Measurements from ENCODE around the gene WT1. TPM values are rescaled to one million over a fixed set of nuclear protein-coding genes. Genes with fewer than 3 reads are reported as not detected.

The WT1 gene
- total and polyA plus RNA-seq, 2 of the 13 experiments (the other 11 are each of a cell fraction or from before 2014, with no cell fraction given): 0.15 to 0.31 TPM

DNA sequence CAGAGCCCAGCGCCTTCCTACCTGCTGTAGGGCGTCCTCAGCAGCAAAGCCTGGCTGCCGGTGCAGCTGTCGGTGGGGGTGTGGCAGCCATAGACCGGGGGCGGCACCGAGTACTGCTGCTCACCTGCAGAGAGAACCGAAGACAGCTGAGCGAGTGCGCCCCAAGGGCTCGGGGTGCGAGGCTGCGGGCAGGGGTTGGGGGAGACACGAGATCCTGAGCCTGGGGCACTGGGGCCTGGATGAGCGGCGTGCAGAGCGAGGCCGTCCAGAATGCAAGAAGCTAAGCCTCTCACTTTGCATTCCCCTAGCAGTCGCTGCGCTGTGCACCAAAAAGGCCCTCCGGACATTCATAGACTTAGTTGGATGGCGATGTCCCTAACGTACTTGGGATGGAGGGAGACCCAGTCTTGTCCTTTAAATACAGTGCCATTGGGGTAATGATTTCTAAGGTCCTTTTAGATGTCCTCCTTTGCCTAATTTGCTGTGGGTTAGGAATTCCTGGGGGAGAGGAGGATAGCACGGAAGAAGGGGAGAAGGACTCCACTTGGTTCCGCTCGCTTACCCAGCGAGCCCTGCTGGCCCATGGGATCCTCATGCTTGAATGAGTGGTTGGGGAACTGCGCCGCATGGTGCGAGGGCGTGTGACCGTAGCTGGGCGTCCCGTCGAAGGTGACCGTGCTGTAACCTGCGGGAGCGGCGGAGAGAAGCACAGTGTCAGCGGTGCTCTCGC lies 7.2 kb downstream of the WT1 start (continued):
- TF ChIP-seq, protein P1, sequence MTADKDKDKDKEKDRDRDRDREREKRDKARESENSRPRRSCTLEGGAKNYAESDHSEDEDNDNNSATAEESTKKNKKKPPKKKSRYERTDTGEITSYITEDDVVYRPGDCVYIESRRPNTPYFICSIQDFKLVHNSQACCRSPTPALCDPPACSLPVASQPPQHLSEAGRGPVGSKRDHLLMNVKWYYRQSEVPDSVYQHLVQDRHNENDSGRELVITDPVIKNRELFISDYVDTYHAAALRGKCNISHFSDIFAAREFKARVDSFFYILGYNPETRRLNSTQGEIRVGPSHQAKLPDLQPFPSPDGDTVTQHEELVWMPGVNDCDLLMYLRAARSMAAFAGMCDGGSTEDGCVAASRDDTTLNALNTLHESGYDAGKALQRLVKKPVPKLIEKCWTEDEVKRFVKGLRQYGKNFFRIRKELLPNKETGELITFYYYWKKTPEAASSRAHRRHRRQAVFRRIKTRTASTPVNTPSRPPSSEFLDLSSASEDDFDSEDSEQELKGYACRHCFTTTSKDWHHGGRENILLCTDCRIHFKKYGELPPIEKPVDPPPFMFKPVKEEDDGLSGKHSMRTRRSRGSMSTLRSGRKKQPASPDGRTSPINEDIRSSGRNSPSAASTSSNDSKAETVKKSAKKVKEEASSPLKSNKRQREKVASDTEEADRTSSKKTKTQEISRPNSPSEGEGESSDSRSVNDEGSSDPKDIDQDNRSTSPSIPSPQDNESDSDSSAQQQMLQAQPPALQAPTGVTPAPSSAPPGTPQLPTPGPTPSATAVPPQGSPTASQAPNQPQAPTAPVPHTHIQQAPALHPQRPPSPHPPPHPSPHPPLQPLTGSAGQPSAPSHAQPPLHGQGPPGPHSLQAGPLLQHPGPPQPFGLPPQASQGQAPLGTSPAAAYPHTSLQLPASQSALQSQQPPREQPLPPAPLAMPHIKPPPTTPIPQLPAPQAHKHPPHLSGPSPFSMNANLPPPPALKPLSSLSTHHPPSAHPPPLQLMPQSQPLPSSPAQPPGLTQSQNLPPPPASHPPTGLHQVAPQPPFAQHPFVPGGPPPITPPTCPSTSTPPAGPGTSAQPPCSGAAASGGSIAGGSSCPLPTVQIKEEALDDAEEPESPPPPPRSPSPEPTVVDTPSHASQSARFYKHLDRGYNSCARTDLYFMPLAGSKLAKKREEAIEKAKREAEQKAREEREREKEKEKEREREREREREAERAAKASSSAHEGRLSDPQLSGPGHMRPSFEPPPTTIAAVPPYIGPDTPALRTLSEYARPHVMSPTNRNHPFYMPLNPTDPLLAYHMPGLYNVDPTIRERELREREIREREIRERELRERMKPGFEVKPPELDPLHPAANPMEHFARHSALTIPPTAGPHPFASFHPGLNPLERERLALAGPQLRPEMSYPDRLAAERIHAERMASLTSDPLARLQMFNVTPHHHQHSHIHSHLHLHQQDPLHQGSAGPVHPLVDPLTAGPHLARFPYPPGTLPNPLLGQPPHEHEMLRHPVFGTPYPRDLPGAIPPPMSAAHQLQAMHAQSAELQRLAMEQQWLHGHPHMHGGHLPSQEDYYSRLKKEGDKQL (CRISPR knock-in tag; IDR thresholded peaks at IDR 0.05; ENCODE audit: low read depth): no peak
- TF ChIP-seq, protein P2, sequence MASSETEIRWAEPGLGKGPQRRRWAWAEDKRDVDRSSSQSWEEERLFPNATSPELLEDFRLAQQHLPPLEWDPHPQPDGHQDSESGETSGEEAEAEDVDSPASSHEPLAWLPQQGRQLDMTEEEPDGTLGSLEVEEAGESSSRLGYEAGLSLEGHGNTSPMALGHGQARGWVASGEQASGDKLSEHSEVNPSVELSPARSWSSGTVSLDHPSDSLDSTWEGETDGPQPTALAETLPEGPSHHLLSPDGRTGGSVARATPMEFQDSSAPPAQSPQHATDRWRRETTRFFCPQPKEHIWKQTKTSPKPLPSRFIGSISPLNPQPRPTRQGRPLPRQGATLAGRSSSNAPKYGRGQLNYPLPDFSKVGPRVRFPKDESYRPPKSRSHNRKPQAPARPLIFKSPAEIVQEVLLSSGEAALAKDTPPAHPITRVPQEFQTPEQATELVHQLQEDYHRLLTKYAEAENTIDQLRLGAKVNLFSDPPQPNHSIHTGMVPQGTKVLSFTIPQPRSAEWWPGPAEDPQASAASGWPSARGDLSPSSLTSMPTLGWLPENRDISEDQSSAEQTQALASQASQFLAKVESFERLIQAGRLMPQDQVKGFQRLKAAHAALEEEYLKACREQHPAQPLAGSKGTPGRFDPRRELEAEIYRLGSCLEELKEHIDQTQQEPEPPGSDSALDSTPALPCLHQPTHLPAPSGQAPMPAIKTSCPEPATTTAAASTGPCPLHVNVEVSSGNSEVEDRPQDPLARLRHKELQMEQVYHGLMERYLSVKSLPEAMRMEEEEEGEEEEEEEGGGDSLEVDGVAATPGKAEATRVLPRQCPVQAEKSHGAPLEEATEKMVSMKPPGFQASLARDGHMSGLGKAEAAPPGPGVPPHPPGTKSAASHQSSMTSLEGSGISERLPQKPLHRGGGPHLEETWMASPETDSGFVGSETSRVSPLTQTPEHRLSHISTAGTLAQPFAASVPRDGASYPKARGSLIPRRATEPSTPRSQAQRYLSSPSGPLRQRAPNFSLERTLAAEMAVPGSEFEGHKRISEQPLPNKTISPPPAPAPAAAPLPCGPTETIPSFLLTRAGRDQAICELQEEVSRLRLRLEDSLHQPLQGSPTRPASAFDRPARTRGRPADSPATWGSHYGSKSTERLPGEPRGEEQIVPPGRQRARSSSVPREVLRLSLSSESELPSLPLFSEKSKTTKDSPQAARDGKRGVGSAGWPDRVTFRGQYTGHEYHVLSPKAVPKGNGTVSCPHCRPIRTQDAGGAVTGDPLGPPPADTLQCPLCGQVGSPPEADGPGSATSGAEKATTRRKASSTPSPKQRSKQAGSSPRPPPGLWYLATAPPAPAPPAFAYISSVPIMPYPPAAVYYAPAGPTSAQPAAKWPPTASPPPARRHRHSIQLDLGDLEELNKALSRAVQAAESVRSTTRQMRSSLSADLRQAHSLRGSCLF (CRISPR knock-in tag; IDR thresholded peaks at IDR 0.05; ENCODE audit: borderline replicate concordance): no peak

Data from HepG2 (cell line).